IPS-18c (cell line): ENCODE results near the gene PGAM1.
A peak's percentile ranks its signal among the peaks of the same experiment; 100 is the strongest.

Experiments
- H3K4me3 ChIP-seq: 2 replicates; pipeline ENCODE4 v1.7.0; 2013; ENCODE audit warnings: low read depth, mild to moderate bottlenecking, low read length, moderate library complexity; ENCODE audit not compliant: insufficient read depth
- H3K9me3 ChIP-seq: one replicate; pipeline ENCODE4 v1.6.1; 2013; ENCODE audit warnings: mild to moderate bottlenecking, low read length, moderate library complexity; ENCODE audit not compliant: control insufficient read depth, insufficient read depth

PGAM1 gene

GRCh38 chr10:97425964-97426775, at the start of gene PGAM1:
PGAM1 (plus strand) TSS chr10:97426191; CDS start chr10:97426308, 117 bp downstream.
- H3K9me3 ChIP-seq: no peaks in the 10 kb centered on the region
- H3K4me3 ChIP-seq: peak within 1 kb of the TSS; percentile 77

DNA sequence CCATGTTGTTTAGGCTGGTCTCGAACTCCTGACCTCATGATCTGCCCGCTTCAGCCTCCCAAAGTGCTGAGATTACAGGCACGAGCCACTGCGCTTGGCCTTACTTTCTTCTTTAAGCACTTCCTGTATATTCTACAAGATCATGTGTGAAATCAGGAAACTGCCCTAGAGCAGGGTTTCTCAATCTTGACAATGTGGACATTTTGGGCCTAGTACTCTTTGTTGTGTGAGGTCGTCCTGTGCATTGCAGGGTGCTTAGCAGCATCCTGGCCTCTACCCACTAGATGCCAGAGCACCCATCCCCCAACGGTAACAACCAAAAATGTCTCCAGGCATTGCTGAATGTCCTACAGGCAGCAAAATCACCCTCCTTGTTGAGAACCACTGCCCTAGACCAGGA, 49.6 kb upstream of the PGAM1 start:
- H3K4me3 ChIP-seq: no peak overlapping the region
- H3K9me3 ChIP-seq: no peaks in the 10 kb centered on the region

GRCh38 chr10:97378933-97379921, 46.8 kb upstream of the PGAM1 start:
- H3K4me3 ChIP-seq: no peak overlapping the region
- H3K9me3 ChIP-seq: no peaks in the 10 kb centered on the region

DNA sequence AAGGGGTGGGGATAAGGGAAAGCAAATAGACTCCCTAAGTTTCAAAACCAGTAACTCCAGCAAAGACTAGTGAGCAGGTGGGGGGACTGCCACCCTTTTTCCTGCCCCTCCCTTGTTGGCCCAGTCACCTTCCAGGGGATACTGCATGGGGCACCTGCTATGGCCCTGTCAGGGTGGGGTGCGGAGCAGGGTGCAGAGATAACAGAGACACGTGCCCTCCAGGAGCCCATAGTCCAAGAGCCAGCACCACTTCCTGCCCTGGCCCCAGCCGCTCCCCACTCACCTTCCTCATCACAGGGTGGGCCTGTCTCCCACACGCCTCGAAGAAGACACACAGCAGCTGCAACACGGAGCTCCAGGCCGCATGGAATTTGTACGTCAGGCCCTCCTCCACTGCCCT, 45.5 kb upstream of the PGAM1 start:
- Histone ChIP-seq H3K4me3 (no peak overlapping the region), H3K9me3 (no peaks in the 10 kb centered on the region)

- H3K9me3 ChIP-seq: no peaks in the 10 kb centered on the region
Observed at GRCh38 chr10:97381626-97382025, 44.4 kb upstream of the PGAM1 start.

GRCh38 chr10:97383159-97383558, 42.8 kb upstream of the PGAM1 start:
- Histone ChIP-seq H3K9me3 (no peaks in the 10 kb centered on the region), H3K4me3 (no peak overlapping the region)

More at GRCh38 chr10:97381626-97382025, 44.4 kb upstream of the PGAM1 start:
- no peak overlapping the region for H3K4me3 ChIP-seq

DNA sequence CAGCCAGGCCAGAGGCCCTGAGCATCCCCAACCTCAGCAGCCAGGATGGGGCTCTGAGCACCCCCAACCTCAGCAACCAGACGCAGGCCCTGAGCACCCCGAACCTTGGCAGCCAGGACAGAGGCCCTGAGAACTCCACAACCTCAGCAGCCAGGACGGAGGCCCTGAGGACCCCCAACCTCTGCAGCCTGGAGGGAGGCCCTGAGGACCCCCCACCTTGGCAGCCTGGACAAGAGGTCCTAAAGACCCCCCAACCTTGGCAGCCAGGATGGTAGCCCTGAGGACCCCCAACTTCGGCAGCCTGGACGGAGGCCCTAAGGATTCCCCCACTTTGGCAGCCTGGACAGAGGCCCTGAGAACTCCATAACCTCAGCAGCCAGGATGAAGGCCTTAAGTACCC, 41.8 kb upstream of the PGAM1 start:
- Histone ChIP-seq H3K4me3 (no peak overlapping the region), H3K9me3 (no peaks in the 10 kb centered on the region)

GRCh38 chr10:97384641-97385040, 41.4 kb upstream of the PGAM1 start:
- H3K9me3 ChIP-seq: no peaks in the 10 kb centered on the region

DNA sequence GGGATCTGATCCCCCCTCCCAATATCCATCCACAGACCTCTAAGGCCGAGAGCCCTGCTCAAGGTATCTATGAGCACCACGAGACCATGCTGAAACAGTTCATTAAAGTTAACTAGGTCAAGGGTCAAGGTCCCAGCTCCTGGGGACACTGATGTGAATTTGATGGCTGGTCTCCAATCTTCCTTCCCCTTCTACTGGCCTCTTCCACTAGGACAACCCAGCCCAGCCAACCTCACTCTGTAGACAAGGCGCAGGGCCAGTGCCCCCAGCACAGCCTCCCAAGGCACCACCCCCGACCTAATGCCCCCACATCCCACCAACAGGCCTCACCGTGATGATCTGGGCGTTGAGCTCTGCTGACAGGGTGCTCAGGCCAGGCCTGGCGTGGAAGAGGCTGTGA, 40.4 kb upstream of the PGAM1 start:
- Histone ChIP-seq H3K4me3 (no peak overlapping the region), H3K9me3 (no peaks in the 10 kb centered on the region)

More at GRCh38 chr10:97384641-97385040, 41.4 kb upstream of the PGAM1 start:
- H3K4me3 ChIP-seq: no peak overlapping the region

- H3K4me3 ChIP-seq: no peak overlapping the region
- no peaks in the 10 kb centered on the region for H3K9me3 ChIP-seq
Observed at GRCh38 chr10:97388152-97388551, 37.8 kb upstream of the PGAM1 start.

DNA sequence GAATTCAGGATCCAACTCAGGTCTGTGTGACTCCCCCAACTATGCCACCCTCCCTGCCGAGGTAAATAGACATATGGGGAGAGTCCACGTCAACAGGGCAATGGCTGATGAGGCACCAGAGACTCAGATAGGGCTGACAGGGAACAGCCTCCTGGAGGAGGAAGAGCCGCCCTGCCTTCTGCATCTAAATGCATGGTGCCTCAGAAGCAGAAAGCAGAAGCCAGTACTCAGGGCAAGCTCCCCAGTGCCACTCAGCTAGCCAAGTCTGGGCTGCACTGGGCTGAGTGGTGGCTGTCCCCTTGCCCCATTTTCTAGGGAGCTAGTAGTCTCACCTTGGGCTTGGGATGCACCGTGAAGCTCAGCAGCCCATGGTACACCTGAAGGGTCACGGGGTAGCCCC, 35.9 kb upstream of the PGAM1 start:
- Histone ChIP-seq H3K9me3 (no peaks in the 10 kb centered on the region), H3K4me3 (no peak overlapping the region)

DNA sequence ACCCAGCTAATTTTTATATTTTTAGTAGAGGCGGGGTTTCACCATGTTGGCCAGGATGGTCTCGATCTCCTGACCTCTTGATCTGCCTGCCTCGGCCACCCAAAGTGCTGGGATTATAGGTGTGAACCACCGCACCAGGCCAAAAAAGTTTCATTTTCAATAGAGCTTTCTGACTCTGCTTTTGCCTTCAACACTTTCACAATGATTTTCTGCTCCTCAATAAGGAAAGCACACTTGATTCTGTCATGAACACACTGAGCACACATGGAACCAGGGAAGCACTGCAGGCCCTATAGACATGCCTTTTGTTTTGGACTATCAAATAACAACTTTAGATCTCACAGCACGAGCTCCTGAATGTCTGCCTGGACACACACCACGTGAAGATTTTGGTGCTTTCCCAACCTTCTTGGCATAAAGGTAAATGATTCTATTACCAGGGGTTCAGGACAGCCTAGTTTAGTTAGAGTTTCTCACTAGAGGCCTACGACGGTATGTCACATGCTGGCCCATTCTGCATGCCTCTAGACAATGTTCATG, 32.9 kb upstream of the PGAM1 start:
- no peaks in the 10 kb centered on the region for H3K9me3 ChIP-seq
- no peak overlapping the region for H3K4me3 ChIP-seq

- Histone ChIP-seq H3K9me3 (no peaks in the 10 kb centered on the region), H3K4me3 (no peak overlapping the region)
Observed at GRCh38 chr10:97396056-97396455, 29.9 kb upstream of the PGAM1 start.

- Histone ChIP-seq H3K4me3 (peak overlapping the region; percentile 74), H3K9me3 (no peaks in the 10 kb centered on the region)
Observed at GRCh38 chr10:97399843-97400545, 26.0 kb upstream of the PGAM1 start.

- H3K9me3 ChIP-seq: no peaks in the 10 kb centered on the region
- H3K4me3 ChIP-seq: peak within 1 kb of the TSS; percentile 74
Observed at GRCh38 chr10:97400665-97401454, 25.1 kb upstream of the PGAM1 start, which contains the start of gene RRP12. RRP12 (minus strand) TSS chr10:97401340; CDS start chr10:97401231, 109 bp downstream.

GRCh38 chr10:97401455-97401919, 24.5 kb upstream of the PGAM1 start:
- Histone ChIP-seq H3K4me3 (no peak overlapping the region; the same call in 1 of the 2 replicates), H3K9me3 (no peaks in the 10 kb centered on the region)
